HG03064 (cell line): ENCODE measurements around the gene SPRR2D.
"Not testable (repeated sequence)": the region's sequence is repeated elsewhere in the genome, so short reads cannot be mapped to it uniquely, and the experiment has no call there.

ENCODE experiments used
- ATAC-seq: cut with Tn5 transposase; IDR thresholded peaks from one replicate; pipeline ENCODE4 v1.9.1; 2021; ENCODE audit warnings: low read depth; ENCODE audit not compliant: unreplicated experiment

Gene SPRR2D

GRCh38 chr1:153021829-153022228 is 19.1 kb downstream of the SPRR2D start:
- ATAC-seq = not testable (repeated sequence)

GRCh38 chr1:153011235-153011758 is 29.6 kb downstream of the SPRR2D start:
- ATAC-seq = not testable (repeated sequence)

- no peak for ATAC-seq
These were observed 39.5 kb downstream of the SPRR2D start, which contains the start of gene SPRR3 for GRCh38 chr1:153001382-153001781. TSS of gene SPRR3 (plus strand) at chr1:153001749. CDS start at chr1:153003021, 1,272 bp downstream.

- ATAC-seq = no peak
These were observed 40.6 kb downstream of the SPRR2D start for GRCh38 chr1:153000294-153000693.

GRCh38 chr1:152999818-153000217 is 41.1 kb downstream of the SPRR2D start:
- ATAC-seq = no peak

- no peak for ATAC-seq
These were observed 42.4 kb downstream of the SPRR2D start for GRCh38 chr1:152998476-152998875.

GRCh38 chr1:152997901-152998300 is 43.0 kb downstream of the SPRR2D start:
- ATAC-seq = no peak

GRCh38 chr1:152996633-152997400 is 44.1 kb downstream of the SPRR2D start:
- ATAC-seq = no peak

- ATAC-seq = no peak
These were observed 45.1 kb downstream of the SPRR2D start for GRCh38 chr1:152995842-152996241.

GRCh38 chr1:152993186-152993585 is 47.7 kb downstream of the SPRR2D start:
- ATAC-seq = no peak
